Activated T-cell treated with anti-CD3 and anti-CD28 coated beads, Interleukin-2, amount 50 U/mL, for 72 hours (primary cell): ENCODE data around the gene C1orf210. TPM values are rescaled to one million over a fixed set of nuclear protein-coding genes. Genes with fewer than 3 reads are reported as not detected.

Source experiments
- ATAC-seq, 2 donors: fragments of 150-1000 bp; cut with Tn5 transposase; replicated peaks in 1 of 2; 2 replicates each; pipeline ENCODE4 v1.10.0; 2021; ENCODE audit warnings: moderate library complexity in 2 of 2, mild to moderate bottlenecking in 1 of 2
- DNase-seq, 2 donors: peaks; one replicate each; pipeline ENCODE4 v3.0.0; 2021 to 2022; ENCODE audit warnings: mixed read lengths in 1 of 2
- H3K27ac Mint-ChIP-seq: one replicate; pipeline ENCODE4 v1.8.0; 2022; ENCODE audit warnings: mild to moderate bottlenecking, moderate library complexity, mixed read lengths
- H3K27me3 Mint-ChIP-seq: one replicate; pipeline ENCODE4 v1.8.0; 2022; ENCODE audit warnings: low read depth, mixed read lengths
- H3K36me3 Mint-ChIP-seq, 2 donors: one replicate each; pipeline ENCODE4 v1.8.0; 2022; ENCODE audit warnings: mixed read lengths in 2 of 2, mild to moderate bottlenecking in 1 of 2; ENCODE audit not compliant: insufficient read depth in 2 of 2
- H3K4me1 Mint-ChIP-seq: one replicate; pipeline ENCODE4 v1.8.0; 2022; ENCODE audit warnings: low read depth, mixed read lengths
- H3K4me3 Mint-ChIP-seq, 2 donors: one replicate each; pipeline ENCODE4 v1.8.0; 2022; ENCODE audit warnings: mild to moderate bottlenecking in 2 of 2, mixed read lengths in 2 of 2, moderate library complexity in 2 of 2
- H3K9me3 Mint-ChIP-seq, 2 donors: one replicate each; pipeline ENCODE4 v1.8.0; 2022; ENCODE audit warnings: mixed read lengths in 2 of 2
- total RNA-seq, 2 donors: library from RNA; stranded (reverse); gene quantifications; one replicate each; pipeline ENCODE4 v1.2.3, GENCODE V29; 2022

Gene C1orf210
- total RNA-seq, 2 donors from 2014 or later = 0.38 TPM; not detected in 1

DNA sequence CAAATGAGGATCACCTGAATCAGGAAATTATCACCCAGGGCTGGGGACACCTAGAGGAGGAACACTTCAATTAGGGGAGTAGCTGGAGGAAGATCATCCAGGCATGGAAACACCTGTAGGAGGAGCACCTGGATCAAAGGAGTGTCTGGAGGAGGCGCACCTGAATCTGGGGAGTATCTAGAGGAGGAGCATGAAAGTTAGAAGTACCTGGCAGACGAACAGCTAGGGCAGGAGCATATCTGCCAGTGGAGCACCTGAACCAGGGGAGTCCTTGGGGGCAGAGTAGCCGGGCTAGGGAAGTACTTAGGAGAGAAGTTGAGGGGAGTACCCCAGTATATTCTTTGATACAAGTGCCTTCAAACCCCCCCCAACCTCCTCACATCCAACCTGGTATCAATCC, 1.3 kb downstream of the C1orf210 start:
- DNase-seq (no peak), ATAC-seq (no peak)
- H3K36me3 Mint-ChIP-seq = no peaks in the 10 kb centered on the region
- no peaks in the 10 kb centered on the region for H3K27me3 Mint-ChIP-seq
- H3K4me3 Mint-ChIP-seq = no peak overlapping the region
- no peak overlapping the region for H3K27ac Mint-ChIP-seq
- no peaks in the 10 kb centered on the region for H3K4me1 Mint-ChIP-seq
- H3K9me3 Mint-ChIP-seq = no peaks in the 10 kb centered on the region

DNA sequence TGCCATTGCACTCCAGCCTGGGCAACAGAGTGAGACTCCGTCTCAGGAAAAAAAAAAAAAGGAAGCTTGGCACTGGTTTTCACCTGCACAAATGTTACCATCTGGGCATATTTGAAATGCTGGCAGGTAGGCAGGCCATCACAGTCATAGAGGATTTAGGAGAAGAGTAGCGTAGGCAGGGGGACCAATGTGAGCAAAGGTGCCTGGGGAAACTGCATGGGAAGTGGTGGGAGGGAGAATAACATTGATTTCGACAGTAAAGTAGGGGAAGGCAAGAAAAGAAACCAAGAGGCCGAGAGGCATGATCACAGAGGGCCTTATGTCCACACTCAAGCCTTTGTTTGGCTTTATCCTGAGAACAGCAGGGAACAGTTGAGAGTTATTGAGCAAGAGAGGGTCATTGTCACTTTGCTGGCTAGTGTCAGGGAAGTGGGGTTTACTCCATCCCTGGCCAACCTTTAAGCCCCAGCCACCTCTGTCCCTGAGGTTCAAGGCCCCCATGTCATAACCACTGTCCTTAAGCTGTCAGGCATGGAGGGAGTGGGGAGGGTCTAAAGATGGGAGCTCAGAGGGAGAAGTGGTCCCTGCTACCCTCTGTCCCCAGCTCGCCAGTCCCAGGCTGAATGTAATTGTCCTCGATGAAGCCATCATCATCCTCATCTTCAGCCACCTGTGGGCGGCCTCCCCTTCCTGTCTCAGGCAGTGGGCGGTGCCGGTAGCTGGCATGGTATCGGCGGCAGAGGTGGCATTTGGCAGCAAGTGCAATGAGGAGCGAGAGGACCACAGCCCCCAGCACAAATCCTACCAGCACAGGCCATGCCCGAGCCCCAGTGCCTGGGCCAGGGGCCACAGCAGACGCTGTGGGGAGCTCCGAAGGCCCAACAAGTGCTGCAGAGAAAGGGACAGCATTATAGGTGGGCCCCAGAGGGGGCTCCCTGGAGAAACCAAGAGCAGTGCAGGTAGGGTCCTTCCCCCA, 2.9 kb downstream of the C1orf210 start:
- no peak overlapping the region for H3K27ac Mint-ChIP-seq
- H3K4me1 Mint-ChIP-seq = no peaks in the 10 kb centered on the region
- no peaks in the 10 kb centered on the region for H3K27me3 Mint-ChIP-seq
- no peak for ATAC-seq
- no peaks in the 10 kb centered on the region for H3K36me3 Mint-ChIP-seq
- H3K9me3 Mint-ChIP-seq = no peaks in the 10 kb centered on the region
- no peak overlapping the region for H3K4me3 Mint-ChIP-seq
- no peak for DNase-seq

DNA sequence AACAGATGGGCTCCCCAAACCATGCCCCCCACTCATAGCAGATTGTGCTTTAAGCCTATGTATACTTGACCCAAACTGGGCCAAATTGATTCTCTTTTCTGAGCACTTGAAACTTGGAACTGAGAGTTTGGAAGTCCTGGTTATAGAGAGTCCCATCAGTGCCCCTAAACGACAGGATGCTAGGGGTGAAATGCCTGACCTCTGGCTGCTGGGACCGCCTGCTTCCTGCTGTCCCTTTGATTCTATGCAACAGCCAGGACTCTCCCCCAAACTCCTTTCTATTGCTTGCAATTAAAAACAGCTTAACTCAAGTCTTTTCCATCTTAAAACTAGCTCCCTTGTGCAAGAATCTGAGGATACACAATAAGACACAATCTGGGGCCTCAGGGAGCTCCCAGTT, 4.7 kb downstream of the C1orf210 start:
- ATAC-seq (no peak), DNase-seq (no peak)
- no peaks in the 10 kb centered on the region for H3K9me3 Mint-ChIP-seq
- no peaks in the 10 kb centered on the region for H3K4me1 Mint-ChIP-seq
- H3K4me3 Mint-ChIP-seq = no peak overlapping the region
- peaks cover 8% of the 10 kb centered on the region for H3K27me3 Mint-ChIP-seq
- no peak overlapping the region for H3K27ac Mint-ChIP-seq
- H3K36me3 Mint-ChIP-seq = no peaks in the 10 kb centered on the region

DNA sequence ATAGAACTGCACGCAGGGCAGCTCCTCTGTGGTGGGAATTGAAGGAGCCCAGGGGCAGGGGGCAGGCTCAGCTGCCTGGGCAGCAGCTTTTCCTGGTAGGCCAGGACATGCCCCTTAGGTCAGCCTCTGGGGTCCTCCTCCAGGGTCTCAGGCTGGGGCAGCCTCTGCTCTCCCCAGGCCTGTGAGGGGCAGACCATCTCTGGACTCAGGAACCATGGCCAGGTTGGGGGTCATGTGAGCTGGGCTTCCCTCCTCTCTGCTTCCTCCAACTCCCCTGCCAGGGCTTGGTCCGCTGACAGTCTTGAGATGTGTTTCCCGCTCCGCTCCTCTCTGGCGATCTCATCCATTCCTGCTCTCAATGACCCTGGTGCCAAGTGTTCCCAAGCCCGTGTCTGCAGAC, 5.7 kb downstream of the C1orf210 start:
- Mint-ChIP-seq H3K9me3 (peaks cover 4% of the 10 kb centered on the region in 2 donors), H3K4me3 (no peak overlapping the region), H3K27me3 (peaks cover 8% of the 10 kb centered on the region), H3K4me1 (peaks cover 6% of the 10 kb centered on the region), H3K36me3 (peaks cover 2 to 5% of the 10 kb centered on the region in 2 donors), H3K27ac (no peak overlapping the region)
- ATAC-seq = no peak
- DNase-seq = no peak

DNA sequence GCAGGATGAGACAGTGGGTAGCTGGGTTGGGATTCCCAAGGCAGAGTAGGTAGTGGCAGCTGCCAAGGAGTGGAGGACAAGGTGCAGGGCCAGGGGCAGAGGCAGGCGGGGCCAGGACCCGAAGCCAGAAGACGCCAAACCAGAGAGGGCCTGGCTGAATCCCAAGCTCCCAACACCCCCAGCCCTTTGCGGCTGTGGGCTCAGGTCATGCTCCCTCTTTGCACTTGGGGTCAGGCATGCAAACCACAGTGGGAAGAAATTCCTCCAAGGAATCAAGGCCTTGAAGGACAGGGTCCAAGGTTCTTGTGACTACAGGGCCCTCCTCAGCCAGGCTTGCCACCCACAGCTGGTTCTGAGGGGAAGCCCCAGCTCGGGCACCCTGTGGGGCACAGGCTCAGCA, 6.2 kb downstream of the C1orf210 start:
- ATAC-seq = no peak
- Mint-ChIP-seq H3K36me3 (peaks cover 5 to 9% of the 10 kb centered on the region in 2 donors), H3K4me1 (peaks cover 11% of the 10 kb centered on the region), H3K27ac (no peak overlapping the region), H3K9me3 (peaks cover 6 to 7% of the 10 kb centered on the region in 2 donors), H3K27me3 (peaks cover 8% of the 10 kb centered on the region), H3K4me3 (no peak overlapping the region)
- DNase-seq = no peak

DNA sequence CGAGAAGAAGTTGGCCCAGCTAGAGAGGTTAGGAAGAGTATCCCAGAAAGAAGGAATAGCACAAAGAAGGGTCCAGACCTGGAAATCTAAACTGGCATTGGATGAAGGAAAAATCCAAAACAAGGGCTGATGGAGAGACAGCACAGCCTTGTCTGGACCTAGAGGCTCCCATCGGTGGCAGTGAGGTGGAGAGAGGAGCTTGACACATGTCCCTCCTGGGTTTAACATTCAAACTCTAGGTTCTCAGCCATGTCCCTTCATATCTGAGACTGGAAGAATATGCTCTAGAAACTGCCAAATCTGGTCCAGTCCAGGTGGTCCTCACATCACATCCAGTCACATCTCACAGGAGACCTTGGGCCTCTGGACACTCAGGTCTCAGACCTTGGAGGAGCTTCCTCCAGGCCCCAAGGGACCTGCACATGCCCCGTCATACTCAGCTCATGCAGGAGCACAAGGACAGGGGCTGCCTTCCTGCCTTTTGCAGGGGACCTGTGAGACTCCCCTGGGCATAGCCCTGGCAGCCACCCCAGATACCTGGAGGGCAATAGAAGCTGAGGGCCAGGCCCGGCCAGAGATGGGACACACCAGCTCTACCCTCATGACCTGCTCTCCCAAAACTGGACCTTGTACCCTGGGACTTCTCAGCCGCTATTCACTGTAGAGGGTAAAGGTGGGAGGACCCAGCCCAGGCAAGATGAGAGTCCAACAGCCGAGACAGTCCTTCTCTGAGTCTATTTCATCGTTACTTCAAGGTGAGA, 8.1 kb downstream of the C1orf210 start:
- H3K4me1 Mint-ChIP-seq = peaks cover 12% of the 10 kb centered on the region
- DNase-seq (no peak), ATAC-seq (no peak)
- H3K9me3 Mint-ChIP-seq = peaks cover 6 to 7% of the 10 kb centered on the region in 2 donors
- H3K4me3 Mint-ChIP-seq = no peak overlapping the region
- no peak overlapping the region for H3K27ac Mint-ChIP-seq
- H3K27me3 Mint-ChIP-seq = peaks cover 8% of the 10 kb centered on the region
- H3K36me3 Mint-ChIP-seq = peaks cover 5 to 10% of the 10 kb centered on the region in 2 donors

DNA sequence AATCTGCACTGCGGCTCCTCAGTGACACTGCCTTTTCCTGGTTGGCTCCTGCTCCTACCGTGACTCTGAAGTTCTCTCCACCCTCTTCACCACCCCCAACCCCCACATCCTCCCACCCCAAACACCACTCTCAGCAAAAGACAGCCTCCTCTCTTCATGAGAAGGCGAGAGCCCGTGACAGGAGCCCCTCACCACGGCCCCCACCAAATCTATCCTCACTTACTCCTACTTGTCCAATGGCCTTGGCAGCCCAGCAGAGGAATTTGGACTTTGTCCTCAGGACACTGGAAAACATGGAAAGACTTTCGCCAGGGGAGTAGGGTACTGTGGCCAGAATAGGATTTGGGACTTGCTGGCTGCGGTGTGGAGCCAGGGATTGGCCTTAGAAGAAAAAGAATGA, 8.7 kb downstream of the C1orf210 start:
- Mint-ChIP-seq H3K4me3 (no peak overlapping the region), H3K27ac (no peak overlapping the region), H3K9me3 (peaks cover 6 to 7% of the 10 kb centered on the region in 2 donors), H3K27me3 (peaks cover 8% of the 10 kb centered on the region), H3K36me3 (peaks cover 5 to 10% of the 10 kb centered on the region in 2 donors), H3K4me1 (peaks cover 15% of the 10 kb centered on the region)
- DNase-seq (no peak), ATAC-seq (no peak)

DNA sequence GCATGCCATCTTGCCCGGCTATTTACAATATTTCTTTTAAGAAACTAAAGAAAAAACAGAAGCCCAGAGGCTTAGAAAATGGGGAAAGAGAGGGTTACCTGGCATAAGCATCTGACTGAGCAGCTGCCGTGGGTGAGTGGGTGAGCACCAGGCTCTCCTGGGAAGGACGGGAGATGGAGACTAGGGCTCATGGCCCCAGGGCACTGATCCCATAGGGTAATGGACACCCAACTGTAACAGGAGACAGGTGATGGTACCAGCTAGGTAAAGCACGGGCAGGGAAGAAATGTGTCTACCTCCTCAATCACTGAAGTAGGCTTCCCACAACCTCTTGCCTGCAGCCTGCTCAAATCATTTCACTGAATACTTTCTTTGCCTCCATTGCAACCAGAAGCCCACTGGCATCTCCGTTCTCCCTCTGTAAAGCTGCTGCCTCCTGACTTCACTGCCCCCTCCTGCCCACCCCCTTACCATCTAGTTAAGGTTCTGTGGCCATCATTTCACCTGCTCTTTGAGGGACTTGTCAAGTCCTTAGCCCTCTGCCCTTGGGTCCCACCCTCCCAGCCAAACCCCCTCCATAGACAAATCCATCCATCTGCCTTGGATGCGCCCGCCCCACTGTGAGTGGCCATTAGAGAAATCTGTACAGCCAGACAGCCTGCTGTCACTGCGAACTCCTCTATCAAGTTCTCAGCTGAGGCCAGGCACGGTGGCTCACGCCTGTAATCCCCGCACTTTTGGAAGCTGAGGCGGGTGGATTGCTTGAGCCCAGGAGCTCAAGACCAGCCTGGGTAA, 9.4 kb downstream of the C1orf210 start:
- DNase-seq = no peak
- H3K27me3 Mint-ChIP-seq = peaks cover 8% of the 10 kb centered on the region
- no peak for ATAC-seq
- H3K4me1 Mint-ChIP-seq = peaks cover 21% of the 10 kb centered on the region
- H3K4me3 Mint-ChIP-seq = no peak overlapping the region
- peaks cover 5 to 10% of the 10 kb centered on the region in 2 donors for H3K36me3 Mint-ChIP-seq
- no peak overlapping the region for H3K27ac Mint-ChIP-seq
- H3K9me3 Mint-ChIP-seq = peaks cover 6 to 7% of the 10 kb centered on the region in 2 donors

DNA sequence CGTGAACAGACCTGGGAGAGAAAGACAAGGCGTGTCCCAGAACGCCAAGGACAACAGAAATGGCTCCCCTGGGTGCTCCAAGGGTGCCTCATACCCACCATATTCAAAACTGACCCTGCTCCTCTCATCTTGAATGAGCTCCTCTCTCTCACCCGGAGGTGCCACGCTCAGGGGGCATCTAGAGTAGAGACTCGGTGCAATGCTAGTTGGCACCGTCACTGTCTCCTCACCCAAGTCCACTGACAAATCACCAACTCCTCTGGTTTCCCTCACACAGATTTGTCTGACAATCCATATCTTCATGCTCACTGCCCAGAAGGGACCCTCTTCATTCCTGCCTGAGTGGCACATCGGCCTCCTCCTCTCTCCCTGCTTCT, 10.6 kb downstream of the C1orf210 start:
- Mint-ChIP-seq H3K4me3 (peak overlapping the region; percentile 61 to 72), H3K9me3 (peaks cover 6 to 7% of the 10 kb centered on the region in 2 donors), H3K27me3 (peaks cover 12% of the 10 kb centered on the region), H3K4me1 (peaks cover 33% of the 10 kb centered on the region), H3K27ac (peak overlapping the region; percentile 75), H3K36me3 (peaks cover 5 to 10% of the 10 kb centered on the region in 2 donors)
- DNase-seq = no peak
- ATAC-seq = no peak

DNA sequence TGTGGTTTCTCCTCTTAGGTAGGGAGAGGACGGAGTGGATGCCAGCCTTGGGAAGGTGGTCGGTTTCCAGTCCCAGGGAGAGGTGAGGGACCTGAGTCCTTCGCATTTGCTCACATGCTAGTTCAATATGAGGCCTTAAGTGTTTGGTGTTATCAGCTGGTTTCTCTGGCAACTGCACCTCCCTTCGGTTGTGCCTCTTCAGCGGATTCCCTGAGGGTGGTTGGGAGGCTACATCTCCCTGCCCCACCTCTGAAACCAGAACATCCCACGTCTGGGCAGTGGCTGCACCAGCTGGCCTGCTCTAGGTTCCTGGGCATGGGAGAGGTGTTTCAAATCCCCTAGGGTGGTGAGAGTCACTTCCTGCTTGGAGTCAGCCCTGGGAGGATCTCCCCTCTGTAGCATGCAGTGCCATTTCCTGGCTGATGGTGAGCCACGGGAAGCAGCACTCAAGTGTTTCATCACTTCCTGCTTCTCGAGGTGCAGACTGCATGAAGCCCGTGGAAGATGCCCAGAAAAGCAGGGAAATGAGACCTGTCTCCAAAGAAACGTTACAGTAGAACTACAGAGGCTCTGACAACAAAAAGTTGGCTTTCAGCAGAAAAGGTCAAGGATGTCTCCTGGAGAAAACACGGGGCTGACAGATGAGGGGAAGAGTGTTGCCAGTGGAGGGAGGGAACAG, 11.1 kb downstream of the C1orf210 start:
- H3K36me3 Mint-ChIP-seq = peaks cover 5 to 10% of the 10 kb centered on the region in 2 donors
- ATAC-seq (peak; percentile 72 to 85), DNase-seq (peak; percentile 30 to 49)
- peaks cover 18% of the 10 kb centered on the region for H3K27me3 Mint-ChIP-seq
- H3K4me3 Mint-ChIP-seq = peak overlapping the region; percentile 61 to 72
- peak overlapping the region; percentile 75 for H3K27ac Mint-ChIP-seq
- peaks cover 6 to 7% of the 10 kb centered on the region in 2 donors for H3K9me3 Mint-ChIP-seq
- peaks cover 33% of the 10 kb centered on the region for H3K4me1 Mint-ChIP-seq

DNA sequence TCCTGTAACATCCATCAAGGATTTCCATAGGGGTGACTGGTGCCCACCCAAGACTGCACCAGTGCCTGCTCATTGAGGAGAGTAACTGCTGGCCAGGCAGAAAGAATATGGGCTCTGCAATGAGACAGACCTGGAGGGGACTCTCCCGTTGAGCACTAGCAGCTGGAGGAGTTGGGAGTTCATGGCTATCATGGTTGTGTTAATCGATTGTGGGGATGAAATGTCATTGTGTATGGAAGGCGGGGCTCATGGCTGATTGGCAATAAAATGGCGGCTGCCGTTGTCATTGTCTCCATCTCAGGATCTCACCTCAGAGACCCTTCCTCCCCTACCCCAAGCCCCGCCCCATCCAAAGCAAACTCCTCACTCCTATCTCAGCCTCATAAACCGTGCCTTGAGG, 11.7 kb downstream of the C1orf210 start:
- DNase-seq = no peak
- H3K4me3 Mint-ChIP-seq = no peak overlapping the region
- peaks cover 33% of the 10 kb centered on the region for H3K4me1 Mint-ChIP-seq
- peaks cover 19% of the 10 kb centered on the region for H3K27me3 Mint-ChIP-seq
- H3K36me3 Mint-ChIP-seq = peaks cover 5 to 10% of the 10 kb centered on the region in 2 donors
- no peak overlapping the region for H3K27ac Mint-ChIP-seq
- H3K9me3 Mint-ChIP-seq = peaks cover 6 to 7% of the 10 kb centered on the region in 2 donors
- ATAC-seq = no peak
